WTC11 (cell line): ENCODE results near the gene CDCP1.

ENCODE experiments used
- ELF4 ChIP-seq: sonication (generic); formaldehyde crosslinking; IDR thresholded peaks from 2 replicates; pipeline ENCODE4 v1.8.1; 2022; ENCODE audit warnings: low read depth, mild to moderate bottlenecking, moderate library complexity, missing genetic modification reagents
- NFYB ChIP-seq: sonication (generic); formaldehyde crosslinking; conservative IDR thresholded peaks from 2 replicates; pipeline ENCODE4 v1.8.0; 2022; ENCODE audit warnings: low read depth, missing genetic modification reagents

GRCh38 chr3:45087155-45087554 lies 59.0 kb downstream of the CDCP1 start:
- TF ChIP-seq ELF4 (CRISPR knock-in tag) = no peak
- no peak for TF ChIP-seq NFYB (CRISPR knock-in tag)
